GM12872 (cell line): ENCODE data around the gene C6orf47.

Experiments used
- CTCF ChIP-seq: IDR thresholded peaks from 3 replicates; pipeline ENCODE4 v1.5.1; 2011; ENCODE audit warnings: low read depth, mild to moderate bottlenecking, low read length, moderate library complexity; ENCODE audit not compliant: insufficient read depth

Gene C6orf47

GRCh38 chr6:31662124-31662723, 1.6 kb upstream of the C6orf47 start:
- no peak for TF ChIP-seq CTCF

- peak; percentile 24; the same call in 1 of the 3 replicates for TF ChIP-seq CTCF
Observed at GRCh38 chr6:31661262-31662123, 915 bp upstream of the C6orf47 start.

- TF ChIP-seq CTCF = no peak
Observed at GRCh38 chr6:31659649-31660380, 763 bp downstream of the C6orf47 start.

GRCh38 chr6:31658983-31659648, 1.5 kb downstream of the C6orf47 start:
- TF ChIP-seq CTCF = no peak

- TF ChIP-seq CTCF = no peak
Observed at GRCh38 chr6:31658158-31658688, 2.4 kb downstream of the C6orf47 start.

- no peak for TF ChIP-seq CTCF
Observed at GRCh38 chr6:31657406-31658157, 3.0 kb downstream of the C6orf47 start.
